MM.1S (cell line): ENCODE results near the gene TXN.

Experiments used
- CTCF ChIP-seq: fragments of 300-600 bp; sonication (generic); IDR thresholded peaks from 2 replicates; pipeline ENCODE4 v1.5.1; 2016; ENCODE audit warnings: antibody characterized with exemption, low read length, mixed read lengths
- EZH2 ChIP-seq: fragments of 300-600 bp; sonication (generic); optimal IDR thresholded peaks from 2 replicates; pipeline ENCODE3; 2017; ENCODE audit warnings: low read depth, mild to moderate bottlenecking, antibody characterized with exemption, low read length, mixed read lengths

- TF ChIP-seq EZH2 (no peak), CTCF (no peak)
Measured at GRCh38 chr9:110258690-110259091, 2.4 kb upstream of the TXN start.
